OCI-LY7 (cell line): ENCODE data around the gene BMAL1. TPM values are rescaled to one million over a fixed set of nuclear protein-coding genes. Genes with fewer than 3 reads are reported as not detected.

Experiments used
- BruUV-seq: library from RNA; stranded (reverse); fragments of 400-500 nt; replicated peaks from 2 replicates; lab custom pipeline; 2021; lab: Mats Ljungman, UMichigan
- CTCF ChIA-PET: fragments of 300-600 bp; sonication (Branson Sonifier 250); formaldehyde crosslinking; loops from one replicate; lab custom pipeline; 2022; ENCODE audit warnings: antibody characterized with exemption; ENCODE audit not compliant: unreplicated experiment; lab: Charles Lee
- POLR2A ChIA-PET: fragments of 300-600 bp; sonication (Branson Sonifier 250); formaldehyde crosslinking; loops from one replicate; lab custom pipeline; 2022; ENCODE audit warnings: antibody characterized with exemption; lab: Charles Lee
- DNase-seq: peaks from one replicate; pipeline ENCODE4 v3.0.0-alpha.2; 2015; ENCODE audit warnings: low spot score
- H2AFZ ChIP-seq: fragments of 200-600 bp; sonication (generic), shearing (Covaris generic); 2 replicates; pipeline ENCODE4 v1.6.1; 2014; ENCODE audit warnings: mild to moderate bottlenecking, antibody characterized with exemption, low read length, moderate library complexity
- H3K27ac ChIP-seq: fragments of 200-600 bp; sonication (generic); 2 replicates; pipeline ENCODE4 v1.5.1; 2014; ENCODE audit warnings: mixed run types, low read depth, mild to moderate bottlenecking, moderate library complexity, low read length, inconsistent platforms; ENCODE audit not compliant: poor library complexity, severe bottlenecking
- H3K36me3 ChIP-seq: fragments of 200-600 bp; sonication (generic); 2 replicates; pipeline ENCODE4 v1.6.1; 2014; ENCODE audit warnings: mild to moderate bottlenecking, antibody characterized with exemption, low read length, moderate library complexity, mixed read lengths; ENCODE audit not compliant: insufficient read depth
- H3K4me1 ChIP-seq: fragments of 200-600 bp; sonication (generic); 2 replicates; pipeline ENCODE4 v1.5.1; 2014; ENCODE audit warnings: mild to moderate bottlenecking, low read length; ENCODE audit not compliant: insufficient read depth, poor library complexity, severe bottlenecking
- H3K4me2 ChIP-seq: fragments of 200-600 bp; sonication (generic); 2 replicates; pipeline ENCODE4 v1.6.1; 2014; ENCODE audit warnings: mild to moderate bottlenecking, low read length
- H3K4me3 ChIP-seq: fragments of 200-600 bp; sonication (generic); 2 replicates; pipeline ENCODE4 v1.5.1; 2014; ENCODE audit warnings: mild to moderate bottlenecking, low read depth, low read length; ENCODE audit not compliant: poor library complexity, severe bottlenecking
- H3K79me2 ChIP-seq: fragments of 200-600 bp; sonication (generic); 2 replicates; pipeline ENCODE4 v1.6.1; 2016; ENCODE audit warnings: low read depth, mild to moderate bottlenecking, low read length, moderate library complexity, mixed read lengths; ENCODE audit not compliant: insufficient read depth
- H3K9me2 ChIP-seq: fragments of 200-600 bp; sonication (generic); 2 replicates; pipeline ENCODE4 v1.6.1; 2016; ENCODE audit warnings: mild to moderate bottlenecking, low read length, mixed read lengths; ENCODE audit not compliant: insufficient read depth
- H3K9me3 ChIP-seq: fragments of 200-600 bp; sonication (generic); 2 replicates; pipeline ENCODE4 v1.6.1; 2014; ENCODE audit warnings: mild to moderate bottlenecking, mixed run types, low read length, mixed read lengths
- H4K20me1 ChIP-seq: fragments of 200-600 bp; sonication (generic); 2 replicates; pipeline ENCODE4 v1.6.1; 2014; ENCODE audit warnings: mild to moderate bottlenecking, antibody characterized with exemption, low read length, moderate library complexity, mixed read lengths; ENCODE audit not compliant: insufficient read depth
- EZH2phosphoT487 ChIP-seq: fragments of 200-600 bp; sonication (generic); IDR thresholded peaks from 2 replicates; pipeline ENCODE4 v1.6.1; 2018; ENCODE audit warnings: low read depth, borderline replicate concordance, mild to moderate bottlenecking, mixed run types, antibody characterized with exemption, low read length, moderate library complexity, mixed read lengths
- intact Hi-C: fragments of 100-400 bp; cut with micrococcal nuclease; formaldehyde crosslinking; loops from one replicate; pipeline ENCODE4 v1.10.0; 2022; ENCODE audit not compliant: unreplicated experiment
- total RNA-seq, 2 experiments: library from RNA; depleted of rRNA in 1 of 2; stranded (reverse); fragments of >200 nt in 1 of 2; shearing (Covaris generic) in 1 of 2; gene quantifications; 2 replicates each; pipeline ENCODE4 v1.2.3, GENCODE V29; 2014 to 2022
- TF ChIP-seq, protein P1 (sequence below): fragments of 200-600 bp; sonication (generic); conservative IDR thresholded peaks from 2 replicates; pipeline ENCODE4 v1.5.1; 2014; ENCODE audit warnings: mild to moderate bottlenecking, antibody characterized with exemption, low read length, moderate library complexity, mixed read lengths

The BMAL1 gene
- total RNA-seq, 2 experiments from 2014 or later: not detected

DNA sequence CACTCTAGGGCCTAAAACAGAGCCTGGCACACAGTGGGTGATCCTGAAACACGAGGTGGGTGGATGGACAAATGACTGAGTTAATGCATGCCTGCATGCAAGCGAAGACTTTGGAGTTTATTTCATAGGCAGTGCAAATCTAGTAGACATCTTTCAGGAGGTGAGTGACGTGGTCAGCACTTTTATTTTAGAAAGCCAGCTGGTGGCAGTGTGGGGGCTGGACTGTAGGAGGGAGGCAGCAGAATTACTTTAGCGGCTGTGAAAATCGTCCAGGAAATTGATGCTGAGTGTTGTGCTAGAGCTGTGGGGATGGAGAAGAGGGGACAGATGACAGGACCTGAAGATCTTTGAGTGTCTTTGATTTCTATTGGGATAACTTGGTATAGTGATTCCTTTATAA lies 47.1 kb downstream of the BMAL1 start:
- no peak for DNase-seq
- Histone ChIP-seq H3K36me3 (no peaks in the 10 kb centered on the region), H2AFZ (no peak overlapping the region), H4K20me1 (no peaks in the 10 kb centered on the region), H3K4me1 (no peaks in the 10 kb centered on the region), H3K9me3 (no peaks in the 10 kb centered on the region), H3K4me3 (no peak overlapping the region), H3K9me2 (no peaks in the 10 kb centered on the region), H3K4me2 (no peak overlapping the region), H3K27ac (no peak overlapping the region), H3K79me2 (no peaks in the 10 kb centered on the region)
- no TSS peak for BruUV-seq
- CTCF ChIA-PET: no interaction called here
- intact Hi-C loops: no loop called here
- POLR2A ChIA-PET: no interaction called here
- no peak for TF ChIP-seq EZH2phosphoT487
- TF ChIP-seq, protein P1, sequence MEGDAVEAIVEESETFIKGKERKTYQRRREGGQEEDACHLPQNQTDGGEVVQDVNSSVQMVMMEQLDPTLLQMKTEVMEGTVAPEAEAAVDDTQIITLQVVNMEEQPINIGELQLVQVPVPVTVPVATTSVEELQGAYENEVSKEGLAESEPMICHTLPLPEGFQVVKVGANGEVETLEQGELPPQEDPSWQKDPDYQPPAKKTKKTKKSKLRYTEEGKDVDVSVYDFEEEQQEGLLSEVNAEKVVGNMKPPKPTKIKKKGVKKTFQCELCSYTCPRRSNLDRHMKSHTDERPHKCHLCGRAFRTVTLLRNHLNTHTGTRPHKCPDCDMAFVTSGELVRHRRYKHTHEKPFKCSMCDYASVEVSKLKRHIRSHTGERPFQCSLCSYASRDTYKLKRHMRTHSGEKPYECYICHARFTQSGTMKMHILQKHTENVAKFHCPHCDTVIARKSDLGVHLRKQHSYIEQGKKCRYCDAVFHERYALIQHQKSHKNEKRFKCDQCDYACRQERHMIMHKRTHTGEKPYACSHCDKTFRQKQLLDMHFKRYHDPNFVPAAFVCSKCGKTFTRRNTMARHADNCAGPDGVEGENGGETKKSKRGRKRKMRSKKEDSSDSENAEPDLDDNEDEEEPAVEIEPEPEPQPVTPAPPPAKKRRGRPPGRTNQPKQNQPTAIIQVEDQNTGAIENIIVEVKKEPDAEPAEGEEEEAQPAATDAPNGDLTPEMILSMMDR: no peak

DNA sequence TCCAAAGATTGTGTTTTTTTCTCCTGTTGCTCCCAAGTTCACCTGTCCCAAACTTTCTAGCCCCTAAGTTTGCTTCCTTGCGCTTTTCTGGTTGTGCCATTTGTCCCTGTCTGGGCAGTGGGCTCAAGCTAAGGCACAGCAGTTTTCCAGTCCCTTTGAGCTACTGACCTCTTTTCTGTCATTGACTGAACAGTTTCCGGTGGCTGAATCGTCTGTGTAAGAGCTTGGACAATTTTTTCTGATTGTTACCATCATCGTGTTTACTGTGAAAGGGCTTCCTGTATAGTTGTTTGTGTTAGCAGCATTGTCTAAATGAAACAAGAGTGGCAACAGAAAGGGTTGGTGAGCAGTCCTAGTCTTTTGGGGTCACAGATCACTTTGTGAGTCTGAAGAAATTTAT lies 49.8 kb downstream of the BMAL1 start:
- no peak for DNase-seq
- Histone ChIP-seq H3K27ac (no peak overlapping the region), H3K4me1 (no peaks in the 10 kb centered on the region), H3K9me2 (no peaks in the 10 kb centered on the region), H3K4me3 (no peak overlapping the region), H3K9me3 (no peaks in the 10 kb centered on the region), H2AFZ (no peak overlapping the region), H3K4me2 (no peak overlapping the region), H4K20me1 (no peaks in the 10 kb centered on the region), H3K36me3 (no peaks in the 10 kb centered on the region), H3K79me2 (no peaks in the 10 kb centered on the region)
- TF ChIP-seq EZH2phosphoT487: no peak
- TF ChIP-seq, protein P1: no peak
- intact Hi-C loops: no loop called here
- POLR2A ChIA-PET: no interaction called here
- no TSS peak for BruUV-seq
- CTCF ChIA-PET: no interaction called here

DNA sequence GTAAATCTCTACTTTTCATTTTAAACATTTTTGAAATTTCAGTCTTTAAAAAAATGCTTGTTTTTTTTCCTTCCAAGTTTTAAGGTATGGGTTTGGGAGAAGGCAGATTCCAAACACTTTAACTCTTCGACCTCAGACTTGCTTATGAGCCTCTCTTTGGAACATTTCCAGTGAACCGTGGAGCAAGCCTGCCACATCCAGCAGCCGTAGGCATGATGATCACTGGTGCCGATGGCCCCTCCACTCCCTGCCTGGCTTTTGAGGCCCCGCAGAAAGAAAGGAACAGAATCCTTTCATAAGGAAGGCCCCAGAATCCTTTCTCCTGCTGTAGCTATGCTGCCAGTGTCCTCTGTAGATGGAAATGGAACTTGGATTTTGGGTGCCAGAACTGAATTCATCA lies 50.7 kb downstream of the BMAL1 start:
- no TSS peak for BruUV-seq
- Histone ChIP-seq H3K27ac (no peak overlapping the region), H3K79me2 (no peaks in the 10 kb centered on the region), H3K4me3 (no peak overlapping the region), H2AFZ (no peak overlapping the region), H4K20me1 (no peaks in the 10 kb centered on the region), H3K9me3 (no peaks in the 10 kb centered on the region), H3K4me2 (no peak overlapping the region), H3K36me3 (no peaks in the 10 kb centered on the region), H3K4me1 (no peaks in the 10 kb centered on the region), H3K9me2 (no peaks in the 10 kb centered on the region)
- intact Hi-C loops: no loop called here
- no peak for TF ChIP-seq EZH2phosphoT487
- TF ChIP-seq, protein P1: no peak
- ChIA-PET CTCF (no interaction called here), POLR2A (no interaction called here)
- DNase-seq: no peak
